HG03521 (cell line): ENCODE measurements around the gene RPL35.

ENCODE experiments used
- ATAC-seq: cut with Tn5 transposase; IDR thresholded peaks from one replicate; pipeline ENCODE4 v1.9.1; 2021; ENCODE audit warnings: mild to moderate bottlenecking, moderate library complexity; ENCODE audit not compliant: unreplicated experiment

Gene RPL35

DNA sequence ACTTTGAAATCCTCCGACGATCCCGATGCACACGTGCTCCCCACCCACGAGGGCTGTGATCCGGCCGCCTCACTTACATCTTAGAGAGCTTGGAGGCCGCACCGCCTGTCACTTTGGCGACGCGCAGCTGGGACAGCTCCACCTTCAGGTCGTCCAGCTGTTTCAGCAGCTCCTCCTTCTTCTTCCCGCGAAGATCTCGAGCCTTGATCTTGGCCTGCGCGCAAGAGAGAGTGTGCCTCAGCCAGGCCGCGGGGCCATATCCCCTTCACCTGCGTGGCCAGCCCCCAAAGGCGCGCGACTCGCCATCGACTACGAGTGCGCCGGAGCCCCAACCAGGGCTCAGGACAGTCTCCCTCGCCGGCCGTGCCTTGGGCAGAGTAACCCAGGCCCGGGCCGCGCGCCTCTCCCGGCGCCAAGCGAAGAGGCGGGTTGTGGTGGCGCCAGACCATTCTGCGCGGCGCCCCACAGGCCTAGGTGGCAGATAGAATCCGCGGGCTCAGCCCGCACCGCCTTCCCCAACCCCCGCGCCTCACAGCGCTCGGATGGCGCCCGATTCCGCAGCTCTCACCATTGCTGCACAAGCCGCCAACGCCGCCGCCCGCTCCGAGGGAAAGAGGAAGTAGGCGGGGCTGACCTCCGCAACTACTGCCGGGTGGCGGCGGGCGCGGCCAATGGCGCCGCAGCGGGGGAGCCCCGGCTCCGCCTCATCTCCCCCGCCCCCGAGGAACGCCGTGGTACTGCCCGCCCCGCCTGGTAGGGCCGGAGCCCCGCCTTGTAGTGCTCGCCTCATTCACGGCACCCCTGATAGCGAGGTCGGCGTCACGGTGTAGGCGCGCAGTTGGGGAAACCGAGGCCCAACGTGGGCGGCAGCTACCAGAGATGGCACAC is at the start of gene RPL35, which contains the start of gene ARPC5L:
Gene RPL35, minus strand, starts transcription at position 616 of the 888 bp plus-strand sequence. Its CDS starts 45 bp downstream, at position 571.
Gene ARPC5L, plus strand, starts transcription at position 789 of the 888 bp plus-strand sequence. CDS start 7,161 bp downstream, outside the sequence.
- ATAC-seq, result peak; percentile 90

DNA sequence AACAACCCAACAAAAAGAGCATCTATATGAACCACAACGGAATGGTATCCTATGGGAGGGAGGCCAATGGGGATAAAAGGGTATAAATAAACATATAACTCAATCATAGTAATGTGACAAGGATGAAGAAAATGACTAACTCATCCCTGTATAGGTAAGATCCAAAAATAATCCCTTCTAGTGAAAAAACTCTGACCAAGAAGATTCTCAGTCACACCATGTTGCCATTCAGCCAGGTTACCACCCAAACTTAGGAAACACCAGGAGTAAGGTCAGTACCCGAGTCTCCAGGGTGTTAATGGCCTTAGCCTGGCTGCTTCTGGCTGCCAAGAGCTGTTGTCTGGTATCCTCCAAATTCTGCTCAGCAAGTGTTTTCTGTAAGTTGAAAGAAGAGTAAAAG is 46.3 kb upstream of the RPL35 start:
- no peak for ATAC-seq

GRCh38 chr9:124906966-124907365 is 45.2 kb upstream of the RPL35 start:
- no peak for ATAC-seq

GRCh38 chr9:124899845-124900244 is 38.1 kb upstream of the RPL35 start:
- ATAC-seq, result no peak

DNA sequence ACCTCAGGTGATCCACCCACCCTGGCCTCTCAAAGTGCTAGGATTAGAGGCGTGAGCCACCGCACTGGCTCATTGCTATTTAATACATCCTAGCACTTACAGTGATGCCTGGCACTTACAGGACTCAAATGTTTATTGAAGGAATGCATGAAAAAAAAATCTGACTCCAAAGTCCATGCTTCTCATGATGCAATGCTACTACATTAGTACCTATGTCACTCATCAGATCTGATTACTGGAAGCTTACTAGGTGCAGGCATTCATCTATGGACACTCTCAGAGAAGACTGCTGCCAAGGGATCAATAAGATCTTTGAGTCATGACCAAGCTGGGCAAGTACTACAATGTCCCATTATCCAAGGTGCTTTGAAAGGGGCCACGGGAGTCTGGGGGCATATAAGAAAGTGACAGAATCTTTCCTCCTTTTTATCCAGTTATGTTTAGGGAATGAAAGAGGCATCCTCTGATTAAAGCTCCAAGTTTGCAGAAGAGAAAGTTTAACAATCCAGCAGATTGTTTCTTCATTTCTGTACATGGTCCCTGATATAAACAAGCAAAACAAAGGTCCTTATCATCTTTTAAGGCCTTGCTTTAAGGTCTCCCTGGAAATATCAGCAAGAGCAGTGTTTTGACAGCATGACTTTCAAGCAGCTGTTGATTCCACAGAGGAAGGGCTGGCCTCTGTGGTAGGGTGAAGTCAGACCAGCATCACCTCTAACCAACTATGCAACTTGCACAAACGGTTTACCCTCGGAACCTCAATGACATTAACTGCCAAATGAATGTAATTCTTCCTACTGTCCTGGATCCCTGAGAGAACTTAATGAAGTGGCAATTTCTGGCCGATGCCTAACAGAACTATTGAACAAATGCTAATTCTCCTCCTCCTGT is 36.1 kb upstream of the RPL35 start:
- ATAC-seq, result no peak

DNA sequence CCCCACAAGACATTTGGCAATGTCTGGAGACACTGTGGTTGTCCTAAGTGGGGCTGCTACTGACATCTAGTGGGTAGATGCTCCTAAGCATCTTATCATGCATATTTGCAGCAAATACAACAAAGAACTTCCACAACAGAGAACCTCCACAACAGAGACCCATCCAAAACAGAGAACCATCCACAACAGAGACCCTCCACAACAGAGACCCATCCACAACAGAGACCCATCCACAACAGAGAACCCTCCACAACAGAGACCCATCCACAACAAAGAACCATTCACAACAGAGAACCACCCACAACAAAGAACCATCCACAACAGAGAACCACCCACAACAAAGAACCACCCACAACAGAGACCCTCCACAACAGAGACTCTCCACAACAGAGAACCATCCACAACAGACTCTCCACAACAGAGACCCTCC is 33.0 kb upstream of the RPL35 start:
- no peak for ATAC-seq

- no peak for ATAC-seq
These were observed 32.4 kb upstream of the RPL35 start for GRCh38 chr9:124894035-124894740.

DNA sequence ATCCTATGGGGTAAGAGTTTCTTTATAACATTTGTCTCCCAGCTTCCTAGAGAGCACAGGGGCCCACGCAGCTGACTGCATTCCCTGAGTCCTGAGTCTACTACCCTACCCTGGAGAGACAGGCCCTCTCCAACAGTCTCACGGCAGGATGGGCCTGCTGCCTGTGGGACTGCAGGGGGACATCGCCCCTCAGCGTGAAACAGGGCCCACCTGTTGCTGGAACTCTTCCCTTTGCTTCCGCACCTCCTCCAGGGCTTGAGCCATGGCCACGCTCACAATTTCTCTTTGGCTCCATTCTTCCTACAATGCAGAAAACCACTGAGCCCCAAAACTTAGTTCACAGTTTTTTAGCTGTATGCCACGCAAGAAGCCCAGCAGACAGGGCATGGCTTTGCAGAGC is 28.4 kb upstream of the RPL35 start:
- ATAC-seq, result no peak

- no peak for ATAC-seq
These were observed 27.2 kb upstream of the RPL35 start for GRCh38 chr9:124889006-124889405.

- no peak for ATAC-seq
These were observed 26.1 kb upstream of the RPL35 start for GRCh38 chr9:124887832-124888231.

DNA sequence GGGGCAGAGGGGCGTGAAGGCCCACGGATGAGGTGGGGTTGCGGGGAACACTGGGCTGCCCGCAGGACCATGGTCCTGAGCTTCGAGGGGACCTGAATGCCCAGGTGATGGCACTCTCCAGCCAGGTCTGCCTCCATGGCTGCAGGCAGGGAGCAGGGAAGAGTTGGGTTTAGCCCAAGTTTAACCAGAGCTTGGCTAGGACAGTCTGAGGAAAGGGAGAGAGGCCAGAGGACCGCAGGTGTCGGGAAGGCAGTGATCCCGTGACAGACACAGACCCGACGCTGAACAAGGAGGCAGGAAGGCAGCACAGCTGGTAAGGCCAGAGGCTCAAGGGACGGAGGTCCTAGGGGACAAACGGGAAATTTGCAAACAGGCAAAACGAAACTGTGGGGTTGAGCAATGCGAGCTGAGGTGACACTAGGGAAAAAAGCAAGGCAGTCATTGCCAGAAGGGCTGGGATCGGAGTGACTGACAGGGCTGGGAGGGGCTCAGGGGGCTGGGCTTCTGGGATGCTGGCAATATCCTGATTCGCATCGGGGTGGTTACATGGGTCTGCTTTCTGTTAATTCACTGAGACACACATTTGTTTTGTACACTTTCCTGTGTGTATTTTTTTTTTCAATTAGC is 25.2 kb upstream of the RPL35 start:
- ATAC-seq, result no peak

GRCh38 chr9:124886461-124886860 is 24.7 kb upstream of the RPL35 start:
- no peak for ATAC-seq

- no peak for ATAC-seq
These were observed 23.8 kb upstream of the RPL35 start for GRCh38 chr9:124885551-124885950.

DNA sequence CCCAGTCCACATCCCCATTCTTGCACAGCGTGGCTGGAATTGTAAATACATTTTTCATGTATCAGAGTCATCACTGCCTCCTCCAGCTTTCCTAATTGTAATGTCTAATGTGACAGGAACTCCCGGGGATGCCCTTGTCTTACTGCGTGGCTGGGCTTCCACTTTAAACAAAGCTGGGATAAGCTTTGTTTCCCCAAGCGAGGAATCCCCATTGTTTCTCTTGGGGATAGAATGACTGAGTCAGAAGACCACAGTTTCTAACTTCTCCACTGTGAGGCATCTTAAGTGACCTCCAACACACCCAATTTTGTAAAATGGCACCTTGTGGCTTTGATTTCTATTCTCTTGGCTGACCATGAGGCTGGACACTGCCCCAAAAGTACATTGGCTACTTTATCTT is 22.6 kb upstream of the RPL35 start:
- no peak for ATAC-seq

DNA sequence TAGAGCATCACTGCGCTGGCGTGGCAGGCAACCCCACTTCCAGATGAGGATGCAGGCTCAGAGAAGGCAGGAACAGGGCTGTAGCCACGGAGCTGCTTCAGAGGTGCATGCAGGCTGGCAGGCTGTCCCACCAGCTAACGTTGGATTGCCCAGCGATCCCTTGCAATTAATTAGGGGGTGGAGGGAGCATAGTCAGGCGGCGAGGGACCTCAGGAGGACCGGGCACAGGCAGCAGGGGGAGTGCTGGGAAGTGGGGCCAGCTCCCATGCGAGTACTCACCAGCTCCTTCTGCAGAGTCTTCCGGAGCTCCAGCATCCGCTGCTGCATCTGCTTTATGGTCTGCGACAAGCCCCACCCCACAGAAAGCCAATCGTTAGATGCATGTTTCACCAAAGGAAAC is 20.5 kb upstream of the RPL35 start:
- ATAC-seq, result no peak

DNA sequence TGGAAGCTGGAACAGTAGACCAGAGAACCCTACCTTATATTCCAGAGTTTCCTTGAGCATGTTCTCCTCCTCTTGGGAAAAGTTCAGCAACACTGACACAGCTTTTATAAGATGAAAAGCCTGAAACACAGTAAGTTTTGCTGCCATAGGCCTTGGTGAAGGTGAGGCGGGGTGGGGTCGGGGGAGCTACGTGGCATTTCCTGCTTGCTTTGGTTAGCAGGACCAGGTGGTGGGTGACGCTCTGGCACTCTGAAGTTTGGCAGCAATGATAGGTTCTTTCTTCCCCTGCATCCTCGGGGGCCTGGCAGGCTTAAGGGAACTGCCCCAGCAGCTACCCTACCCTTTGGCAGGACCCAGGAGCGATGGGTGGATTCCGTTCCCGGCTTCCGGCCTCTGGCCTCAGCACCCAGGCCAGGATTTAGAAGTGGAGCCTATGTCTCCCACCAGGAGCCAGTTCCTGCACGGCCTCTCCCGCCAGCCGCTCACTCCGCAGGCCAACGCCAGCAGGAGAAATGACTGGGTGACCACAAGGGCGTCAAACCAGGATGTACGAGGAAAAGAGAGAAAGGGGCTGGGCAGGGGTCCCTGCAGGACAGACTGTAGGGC is 19.5 kb upstream of the RPL35 start:
- ATAC-seq, result no peak

DNA sequence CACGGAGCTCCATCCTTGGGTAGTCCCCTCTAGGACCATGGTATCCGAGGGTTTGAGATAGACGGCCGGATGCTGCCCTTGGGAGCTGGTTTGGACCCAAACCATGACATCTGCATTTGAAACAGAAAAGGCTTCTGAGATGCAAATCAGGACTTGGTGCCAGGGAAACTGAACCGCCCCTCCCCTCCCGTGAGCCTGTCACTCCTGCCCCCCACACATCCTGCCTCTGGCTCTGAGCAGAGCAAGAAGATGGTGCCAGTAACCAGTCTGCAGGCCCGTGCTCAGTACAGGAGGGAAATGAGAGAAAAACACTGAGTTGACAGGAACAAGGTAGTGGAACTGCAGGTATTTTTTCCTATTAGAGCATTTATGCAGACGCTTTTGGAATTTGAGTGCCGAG is 18.7 kb upstream of the RPL35 start:
- ATAC-seq, result no peak

- ATAC-seq, result no peak
These were observed 17.5 kb upstream of the RPL35 start for GRCh38 chr9:124879226-124879625.

DNA sequence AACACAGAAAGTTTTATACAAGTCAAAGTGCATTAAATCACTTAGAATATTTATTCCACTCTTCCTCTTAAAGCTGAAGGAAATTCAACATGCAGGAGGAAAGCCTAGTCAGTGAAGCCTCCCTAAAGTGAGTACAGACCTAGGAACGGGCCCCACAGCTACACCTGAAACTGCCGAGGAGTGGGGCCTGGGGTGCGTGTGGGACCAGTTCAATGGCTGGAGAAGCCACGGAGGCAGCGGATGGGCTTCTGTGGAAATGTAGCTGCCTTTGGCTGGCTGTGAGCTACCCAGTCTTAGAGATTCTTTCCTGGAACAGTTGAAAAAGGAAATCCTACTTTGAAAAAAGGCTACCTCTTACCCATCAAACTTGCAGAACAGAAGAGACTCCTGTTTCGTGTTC is 16.8 kb upstream of the RPL35 start:
- ATAC-seq, result no peak

DNA sequence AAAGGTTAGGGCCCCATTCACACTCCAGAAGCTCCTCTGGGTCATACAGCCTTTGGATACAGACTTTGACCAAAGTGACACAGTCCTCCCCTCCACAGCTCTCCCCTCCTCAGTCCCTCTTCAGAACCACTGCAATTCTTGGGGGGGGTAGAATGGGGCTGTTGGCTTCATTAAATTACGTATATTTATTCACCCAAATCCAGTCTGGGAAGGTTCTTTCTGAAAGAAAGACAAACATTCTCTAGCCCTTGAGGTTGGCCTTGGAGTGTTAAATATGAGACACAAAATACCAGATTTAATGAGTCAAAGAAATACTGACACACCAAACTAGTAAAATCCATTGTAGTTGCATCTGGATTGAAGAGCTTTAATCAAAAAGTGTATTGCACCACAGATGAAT is 16.3 kb upstream of the RPL35 start:
- no peak for ATAC-seq
